Measurements from ENCODE around the gene ALDOB. TPM values are rescaled to one million over a fixed set of nuclear protein-coding genes. Genes with fewer than 3 reads are reported as not detected.
"Not testable (repeated sequence)": the region's sequence is repeated elsewhere in the genome, so short reads cannot be mapped to it uniquely, and the experiment has no call there.

Gene ALDOB
- polyA plus RNA-seq, 4 donors = 757 to 16,248 (median 6,488) TPM

DNA sequence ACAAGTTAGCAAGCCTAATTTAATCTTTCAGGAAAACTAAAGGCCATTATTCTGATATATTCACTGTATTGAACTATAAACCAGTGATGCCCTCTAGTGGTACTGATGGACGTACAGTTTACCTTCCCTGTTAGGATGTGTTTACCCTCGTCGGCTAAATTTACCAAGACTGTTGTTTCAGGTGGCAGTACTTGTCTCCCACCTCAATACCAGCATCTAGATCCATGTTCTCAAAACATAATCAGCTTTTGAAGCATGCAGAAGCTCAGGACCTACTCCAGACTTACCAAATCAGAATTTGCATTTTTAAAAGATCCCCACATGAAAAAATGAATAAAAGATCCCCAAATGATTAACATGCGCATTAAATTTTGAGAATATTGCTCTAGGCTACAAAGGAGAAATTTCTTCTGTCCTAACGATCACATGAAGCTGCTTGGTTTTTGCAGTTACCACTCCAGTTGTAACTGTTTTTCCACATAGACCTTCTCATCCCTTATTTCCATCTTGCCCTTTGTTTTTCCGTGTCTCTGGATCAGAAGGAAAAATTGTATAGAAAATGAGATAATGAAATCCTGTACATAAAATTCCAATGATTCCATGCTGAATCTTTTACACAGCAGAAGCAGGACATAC, 47.6 kb downstream of the ALDOB start:
- Histone ChIP-seq H3K27ac (ENCODE audit: low read depth in 1 of 3, low read length in 2 of 3) (no peak overlapping the region), H3K27me3 (ENCODE audit: control insufficient read depth in 3 of 3, insufficient read depth in 3 of 3, low read length in 3 of 3) (no peaks in the 10 kb centered on the region), H3K36me3 (ENCODE audit: control insufficient read depth in 3 of 3, insufficient read depth in 2 of 3, low read depth in 1 of 3, low read length in 3 of 3) (peaks cover 0 to 6% (median 0%) of the 10 kb centered on the region in 3 donors), H3K4me1 (ENCODE audit: control insufficient read depth in 3 of 3, insufficient read depth in 2 of 3, low read depth in 1 of 3, low read length in 2 of 3) (no peaks in the 10 kb centered on the region), H3K9me3 (ENCODE audit: control insufficient read depth in 2 of 2, insufficient read depth in 1 of 2, low read depth in 1 of 2, low read length in 1 of 2) (peaks cover 0 to 13% of the 10 kb centered on the region in 2 donors), H3K4me3 (ENCODE audit: low read depth in 1 of 3, low read length in 3 of 3) (no peak overlapping the region)
- DNase-seq = peak; percentile 65 to 69
- no peak for FAIRE-seq
- 45 to 57% (median 54%) methylated on average over 6 of the region's 6 CpGs for WGBS, 3 donors

- H3K27me3 ChIP-seq (ENCODE audit: control insufficient read depth in 3 of 3, insufficient read depth in 3 of 3, low read length in 3 of 3); H3K4me3 ChIP-seq (ENCODE audit: low read depth in 1 of 3, low read length in 3 of 3); DNase-seq; H3K27ac ChIP-seq (ENCODE audit: low read depth in 1 of 3, low read length in 2 of 3); FAIRE-seq; H3K36me3 ChIP-seq (ENCODE audit: control insufficient read depth in 3 of 3, insufficient read depth in 2 of 3, low read depth in 1 of 3, low read length in 3 of 3); H3K4me1 ChIP-seq (ENCODE audit: control insufficient read depth in 3 of 3, insufficient read depth in 2 of 3, low read depth in 1 of 3, low read length in 2 of 3): not testable (repeated sequence)
- peaks cover 0 to 13% of the 10 kb centered on the region in 2 donors for H3K9me3 ChIP-seq (ENCODE audit: control insufficient read depth in 2 of 2, insufficient read depth in 1 of 2, low read depth in 1 of 2, low read length in 1 of 2)
- WGBS, 3 donors = 92 to 93% (median 93%) methylated on average over 11 of the region's 11 CpGs
Observed at GRCh38 chr9:101384873-101385536, 50.6 kb downstream of the ALDOB start, which contains the start of gene BAAT. Gene BAAT (minus strand): TSS chr9:101385006. CDS start chr9:101371404, 13,602 bp downstream.

GRCh38 chr9:101383361-101383760, 52.2 kb downstream of the ALDOB start:
- Histone ChIP-seq H3K9me3 (ENCODE audit: control insufficient read depth in 2 of 2, insufficient read depth in 1 of 2, low read depth in 1 of 2, low read length in 1 of 2) (peaks cover 0 to 13% of the 10 kb centered on the region in 2 donors), H3K27ac (ENCODE audit: low read depth in 1 of 3, low read length in 2 of 3) (no peak overlapping the region), H3K27me3 (ENCODE audit: control insufficient read depth in 3 of 3, insufficient read depth in 3 of 3, low read length in 3 of 3) (no peaks in the 10 kb centered on the region), H3K4me1 (ENCODE audit: control insufficient read depth in 3 of 3, insufficient read depth in 2 of 3, low read depth in 1 of 3, low read length in 2 of 3) (no peaks in the 10 kb centered on the region), H3K4me3 (ENCODE audit: low read depth in 1 of 3, low read length in 3 of 3) (no peak overlapping the region), H3K36me3 (ENCODE audit: control insufficient read depth in 3 of 3, insufficient read depth in 2 of 3, low read depth in 1 of 3, low read length in 3 of 3) (no peaks in the 10 kb centered on the region)
- no peak for DNase-seq
- 80 to 87% (median 84%) methylated on average over 2 of the region's 2 CpGs for WGBS, 3 donors
- no peak for FAIRE-seq

DNA sequence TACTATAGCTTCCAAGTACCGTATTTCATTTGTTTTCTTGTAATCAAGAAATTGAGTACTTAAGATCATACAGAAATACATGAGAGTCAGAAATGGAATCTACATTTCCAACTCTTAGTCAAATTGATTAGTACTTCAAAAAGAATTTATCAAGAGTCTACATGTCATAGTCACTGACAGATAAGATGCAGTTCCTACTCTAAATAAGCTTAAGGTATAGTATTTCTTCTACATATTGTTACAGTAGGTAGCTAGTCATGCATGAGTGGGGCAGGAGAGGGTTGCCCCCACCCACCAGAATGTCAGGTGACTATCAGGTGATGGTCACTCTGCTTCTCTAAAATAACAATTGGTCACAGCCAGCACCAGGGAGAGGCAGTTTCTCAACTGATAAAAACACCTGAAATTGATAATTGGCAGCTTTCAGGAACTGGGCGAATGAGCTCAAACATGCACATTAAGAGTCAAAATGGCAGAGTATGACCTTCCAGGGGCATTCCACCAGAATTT, 53.7 kb downstream of the ALDOB start:
- H3K27ac ChIP-seq (ENCODE audit: low read depth in 1 of 3, low read length in 2 of 3) = no peak overlapping the region
- no peaks in the 10 kb centered on the region for H3K27me3 ChIP-seq (ENCODE audit: control insufficient read depth in 3 of 3, insufficient read depth in 3 of 3, low read length in 3 of 3)
- H3K36me3 ChIP-seq (ENCODE audit: control insufficient read depth in 3 of 3, insufficient read depth in 2 of 3, low read depth in 1 of 3, low read length in 3 of 3) = no peaks in the 10 kb centered on the region
- DNase-seq (no peak), FAIRE-seq (no peak)
- H3K4me3 ChIP-seq (ENCODE audit: low read depth in 1 of 3, low read length in 3 of 3) = no peak overlapping the region
- peaks cover 0 to 13% of the 10 kb centered on the region in 2 donors for H3K9me3 ChIP-seq (ENCODE audit: control insufficient read depth in 2 of 2, insufficient read depth in 1 of 2, low read depth in 1 of 2, low read length in 1 of 2)
- 90 to 96% (median 94%) methylated on average over 2 of the region's 2 CpGs for WGBS, 3 donors
- no peaks in the 10 kb centered on the region for H3K4me1 ChIP-seq (ENCODE audit: control insufficient read depth in 3 of 3, insufficient read depth in 2 of 3, low read depth in 1 of 3, low read length in 2 of 3)

DNA sequence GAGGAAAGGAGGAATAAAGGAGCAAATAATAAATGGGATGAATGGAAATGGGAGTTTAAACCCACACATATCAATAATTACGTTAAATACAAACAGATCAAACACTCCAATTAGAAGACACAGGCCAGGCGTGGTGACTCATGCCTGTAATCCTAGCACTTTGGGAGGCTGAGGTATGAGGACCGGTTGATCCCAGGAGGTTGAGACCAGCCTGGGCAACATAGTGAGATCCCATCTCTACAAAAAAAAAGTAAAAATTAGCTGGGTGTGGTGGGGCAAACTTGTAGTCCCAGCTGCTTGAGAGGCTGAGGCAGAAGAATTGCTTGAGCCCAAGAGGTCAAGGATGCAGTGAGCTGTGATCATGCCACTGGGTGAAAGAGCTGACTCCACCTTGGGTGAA, 54.5 kb downstream of the ALDOB start:
- Histone ChIP-seq H3K4me3 (ENCODE audit: low read depth in 1 of 3, low read length in 3 of 3) (no peak overlapping the region), H3K27ac (ENCODE audit: low read depth in 1 of 3, low read length in 2 of 3) (no peak overlapping the region), H3K27me3 (ENCODE audit: control insufficient read depth in 3 of 3, insufficient read depth in 3 of 3, low read length in 3 of 3) (no peaks in the 10 kb centered on the region), H3K36me3 (ENCODE audit: control insufficient read depth in 3 of 3, insufficient read depth in 2 of 3, low read depth in 1 of 3, low read length in 3 of 3) (no peaks in the 10 kb centered on the region), H3K4me1 (ENCODE audit: control insufficient read depth in 3 of 3, insufficient read depth in 2 of 3, low read depth in 1 of 3, low read length in 2 of 3) (no peaks in the 10 kb centered on the region), H3K9me3 (ENCODE audit: control insufficient read depth in 2 of 2, insufficient read depth in 1 of 2, low read depth in 1 of 2, low read length in 1 of 2) (peaks cover 0 to 13% of the 10 kb centered on the region in 2 donors)
- no peak for DNase-seq
- 89 to 97% (median 93%) methylated on average over 3 of the region's 3 CpGs for WGBS, 3 donors
- FAIRE-seq = no peak

DNA sequence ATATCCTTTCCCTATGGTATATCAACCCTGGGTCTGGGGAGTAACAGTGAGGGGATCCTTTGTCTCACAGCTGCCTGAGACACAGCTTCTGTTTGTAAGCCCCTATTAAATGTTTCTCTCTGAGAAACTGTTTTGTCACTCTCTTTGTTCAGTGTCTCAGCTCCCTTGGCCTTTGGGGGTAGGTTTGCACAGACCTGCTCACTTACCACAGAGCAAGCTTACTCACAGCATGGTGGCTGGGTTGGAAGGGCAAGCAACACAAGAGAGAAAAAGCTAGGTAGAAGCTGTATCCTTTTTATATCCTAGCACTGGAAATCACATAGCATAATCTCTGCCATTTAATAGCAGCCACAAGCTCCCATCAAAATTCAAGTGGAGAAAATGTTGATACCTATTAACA, 55.3 kb downstream of the ALDOB start:
- Histone ChIP-seq H3K4me1 (ENCODE audit: control insufficient read depth in 3 of 3, insufficient read depth in 2 of 3, low read depth in 1 of 3, low read length in 2 of 3) (no peaks in the 10 kb centered on the region), H3K36me3 (ENCODE audit: control insufficient read depth in 3 of 3, insufficient read depth in 2 of 3, low read depth in 1 of 3, low read length in 3 of 3) (no peaks in the 10 kb centered on the region), H3K4me3 (ENCODE audit: low read depth in 1 of 3, low read length in 3 of 3) (no peak overlapping the region), H3K9me3 (ENCODE audit: control insufficient read depth in 2 of 2, insufficient read depth in 1 of 2, low read depth in 1 of 2, low read length in 1 of 2) (peaks cover 0 to 7% of the 10 kb centered on the region in 2 donors), H3K27ac (ENCODE audit: low read depth in 1 of 3, low read length in 2 of 3) (no peak overlapping the region), H3K27me3 (ENCODE audit: control insufficient read depth in 3 of 3, insufficient read depth in 3 of 3, low read length in 3 of 3) (peaks cover 0 to 5% (median 0%) of the 10 kb centered on the region in 3 donors)
- DNase-seq (no peak), FAIRE-seq (no peak)

- Histone ChIP-seq H3K27ac (ENCODE audit: low read depth in 1 of 3, low read length in 2 of 3) (no peak overlapping the region), H3K9me3 (ENCODE audit: control insufficient read depth in 2 of 2, insufficient read depth in 1 of 2, low read depth in 1 of 2, low read length in 1 of 2) (no peaks in the 10 kb centered on the region), H3K4me3 (ENCODE audit: low read depth in 1 of 3, low read length in 3 of 3) (no peak overlapping the region), H3K36me3 (ENCODE audit: control insufficient read depth in 3 of 3, insufficient read depth in 2 of 3, low read depth in 1 of 3, low read length in 3 of 3) (no peaks in the 10 kb centered on the region), H3K27me3 (ENCODE audit: control insufficient read depth in 3 of 3, insufficient read depth in 3 of 3, low read length in 3 of 3) (peaks cover 0 to 5% (median 0%) of the 10 kb centered on the region in 3 donors), H3K4me1 (ENCODE audit: control insufficient read depth in 3 of 3, insufficient read depth in 2 of 3, low read depth in 1 of 3, low read length in 2 of 3) (no peaks in the 10 kb centered on the region)
- 86 to 92% (median 90%) methylated on average over 6 of the region's 6 CpGs for WGBS, 3 donors
- FAIRE-seq (no peak), DNase-seq (no peak)
Observed at GRCh38 chr9:101376111-101376848, 59.3 kb downstream of the ALDOB start.

GRCh38 chr9:101375546-101375945, 60.0 kb downstream of the ALDOB start:
- FAIRE-seq (no peak), DNase-seq (no peak)
- Histone ChIP-seq H3K36me3 (ENCODE audit: control insufficient read depth in 3 of 3, insufficient read depth in 2 of 3, low read depth in 1 of 3, low read length in 3 of 3) (no peaks in the 10 kb centered on the region), H3K9me3 (ENCODE audit: control insufficient read depth in 2 of 2, insufficient read depth in 1 of 2, low read depth in 1 of 2, low read length in 1 of 2) (no peaks in the 10 kb centered on the region), H3K27ac (ENCODE audit: low read depth in 1 of 3, low read length in 2 of 3) (no peak overlapping the region), H3K4me3 (ENCODE audit: low read depth in 1 of 3, low read length in 3 of 3) (no peak overlapping the region), H3K4me1 (ENCODE audit: control insufficient read depth in 3 of 3, insufficient read depth in 2 of 3, low read depth in 1 of 3, low read length in 2 of 3) (no peaks in the 10 kb centered on the region), H3K27me3 (ENCODE audit: control insufficient read depth in 3 of 3, insufficient read depth in 3 of 3, low read length in 3 of 3) (peaks cover 0 to 5% (median 0%) of the 10 kb centered on the region in 3 donors)
- 91 to 96% (median 95%) methylated on average over 12 of the region's 12 CpGs for WGBS, 3 donors
